SU-DHL-6 (cell line): Measurements from ENCODE around the gene HSPD1.

Source experiments
- H2AFZ ChIP-seq: fragments of 200-600 bp; sonication (generic); 2 replicates; pipeline ENCODE4 v1.6.1; 2014; ENCODE audit warnings: low read depth, mild to moderate bottlenecking, moderate library complexity, mixed read lengths, antibody characterized with exemption, low read length; ENCODE audit not compliant: severe bottlenecking
- H3F3A ChIP-seq: fragments of 200-600 bp; shearing (Covaris generic); 2 replicates; pipeline ENCODE4 v1.6.0; 2016; ENCODE audit warnings: antibody characterized with exemption, mild to moderate bottlenecking; ENCODE audit not compliant: insufficient read depth
- H3K27ac ChIP-seq: fragments of 200-600 bp; sonication (generic); 2 replicates; pipeline ENCODE4 v1.5.1; 2016; ENCODE audit warnings: low read depth, mild to moderate bottlenecking, low read length, moderate library complexity, mixed read lengths
- H3K27me3 ChIP-seq: fragments of 200-600 bp; sonication (generic), shearing (Covaris generic); 2 replicates; pipeline ENCODE4 v1.6.0; 2014; ENCODE audit warnings: mild to moderate bottlenecking, low read length
- H3K36me3 ChIP-seq: fragments of 200-600 bp; sonication (generic); 2 replicates; pipeline ENCODE4 v1.6.1; 2014; ENCODE audit warnings: mild to moderate bottlenecking, low read length, mixed read lengths
- H3K4me2 ChIP-seq: fragments of 300-600, 200-600 bp; shearing (Covaris generic), sonication (generic); 2 replicates; pipeline ENCODE4 v1.6.0; 2014; ENCODE audit warnings: low read length, low read depth, mild to moderate bottlenecking; ENCODE audit not compliant: poor library complexity, severe bottlenecking
- H3K4me3 ChIP-seq: fragments of 200-600 bp; sonication (generic); 2 replicates; pipeline ENCODE4 v1.5.1; 2014; ENCODE audit warnings: antibody characterized with exemption, low read length, mild to moderate bottlenecking, mixed read lengths; ENCODE audit not compliant: insufficient read depth, poor library complexity, severe bottlenecking
- H3K79me2 ChIP-seq: fragments of 200-600 bp; sonication (generic); 2 replicates; pipeline ENCODE4 v1.6.1; 2014; ENCODE audit warnings: mild to moderate bottlenecking, low read length, moderate library complexity; ENCODE audit not compliant: insufficient read depth
- H3K9ac ChIP-seq: fragments of 200-600 bp; sonication (generic); 2 replicates; pipeline ENCODE4 v1.7.0; 2014; ENCODE audit warnings: mild to moderate bottlenecking, low read length
- H3K9me2 ChIP-seq: fragments of 200-600 bp; sonication (generic); replicated peaks from 2 replicates; pipeline ENCODE4 v1.6.1; 2014; ENCODE audit warnings: low read length; ENCODE audit not compliant: insufficient read depth
- H3K9me3 ChIP-seq: fragments of 200-600 bp; sonication (generic); 2 replicates; pipeline ENCODE4 v1.6.1; 2014; ENCODE audit warnings: low read length, mixed read lengths; ENCODE audit not compliant: insufficient read depth
- H4K20me1 ChIP-seq: fragments of 200-600 bp; sonication (generic); 2 replicates; pipeline ENCODE4 v1.6.1; 2014; ENCODE audit warnings: low read depth, mild to moderate bottlenecking, antibody characterized with exemption, low read length, moderate library complexity, mixed read lengths
- EZH2phosphoT487 ChIP-seq: fragments of 200-600 bp; sonication (generic), shearing (Covaris generic); conservative IDR thresholded peaks from 2 replicates; pipeline ENCODE4 v1.6.1; 2018; ENCODE audit warnings: mild to moderate bottlenecking, antibody characterized with exemption, low read length, moderate library complexity, mixed read lengths
- TF ChIP-seq, protein P1 (sequence below): fragments of 200-600 bp; sonication (generic); IDR thresholded peaks from one replicate; pipeline ENCODE4 v1.5.1; 2017; ENCODE audit warnings: antibody characterized with exemption, mild to moderate bottlenecking, low read length, moderate library complexity; ENCODE audit not compliant: insufficient read depth, poor library complexity, severe bottlenecking

Gene HSPD1

DNA sequence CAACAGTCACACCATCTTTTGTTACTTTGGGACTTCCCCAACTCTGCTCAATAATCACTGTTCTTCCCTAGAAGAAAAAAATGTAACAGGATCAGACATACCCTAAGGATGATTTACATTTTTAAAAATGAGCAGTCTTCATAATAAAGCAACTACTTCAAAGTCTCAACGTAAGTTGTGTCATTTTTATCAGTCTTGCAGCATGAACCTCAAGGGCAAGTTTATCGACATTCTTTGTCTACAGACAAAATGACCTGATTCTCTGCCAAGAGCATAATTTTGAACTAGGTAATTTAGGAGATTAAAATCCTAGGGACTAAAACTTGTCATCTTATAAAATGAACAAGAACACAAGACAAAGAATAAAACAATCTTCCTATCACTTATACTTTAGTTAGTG lies 2.3 kb downstream of the HSPD1 start:
- Histone ChIP-seq H2AFZ (no peak overlapping the region), H3K9ac (peak overlapping the region; percentile 99), H3K4me2 (peak overlapping the region; percentile 83), H4K20me1 (peaks cover 42% of the 10 kb centered on the region), H3K4me3 (peak overlapping the region; percentile 91), H3F3A (peaks cover 49% of the 10 kb centered on the region), H3K9me2 (no peaks in the 10 kb centered on the region), H3K27me3 (no peaks in the 10 kb centered on the region), H3K79me2 (peaks cover 87% of the 10 kb centered on the region), H3K9me3 (no peaks in the 10 kb centered on the region), H3K36me3 (peaks cover 61% of the 10 kb centered on the region), H3K27ac (peak overlapping the region; percentile 92; the same call in 1 of the 2 replicates)
- TF ChIP-seq EZH2phosphoT487: no peak
- TF ChIP-seq, protein P1, sequence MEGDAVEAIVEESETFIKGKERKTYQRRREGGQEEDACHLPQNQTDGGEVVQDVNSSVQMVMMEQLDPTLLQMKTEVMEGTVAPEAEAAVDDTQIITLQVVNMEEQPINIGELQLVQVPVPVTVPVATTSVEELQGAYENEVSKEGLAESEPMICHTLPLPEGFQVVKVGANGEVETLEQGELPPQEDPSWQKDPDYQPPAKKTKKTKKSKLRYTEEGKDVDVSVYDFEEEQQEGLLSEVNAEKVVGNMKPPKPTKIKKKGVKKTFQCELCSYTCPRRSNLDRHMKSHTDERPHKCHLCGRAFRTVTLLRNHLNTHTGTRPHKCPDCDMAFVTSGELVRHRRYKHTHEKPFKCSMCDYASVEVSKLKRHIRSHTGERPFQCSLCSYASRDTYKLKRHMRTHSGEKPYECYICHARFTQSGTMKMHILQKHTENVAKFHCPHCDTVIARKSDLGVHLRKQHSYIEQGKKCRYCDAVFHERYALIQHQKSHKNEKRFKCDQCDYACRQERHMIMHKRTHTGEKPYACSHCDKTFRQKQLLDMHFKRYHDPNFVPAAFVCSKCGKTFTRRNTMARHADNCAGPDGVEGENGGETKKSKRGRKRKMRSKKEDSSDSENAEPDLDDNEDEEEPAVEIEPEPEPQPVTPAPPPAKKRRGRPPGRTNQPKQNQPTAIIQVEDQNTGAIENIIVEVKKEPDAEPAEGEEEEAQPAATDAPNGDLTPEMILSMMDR: no peak

DNA sequence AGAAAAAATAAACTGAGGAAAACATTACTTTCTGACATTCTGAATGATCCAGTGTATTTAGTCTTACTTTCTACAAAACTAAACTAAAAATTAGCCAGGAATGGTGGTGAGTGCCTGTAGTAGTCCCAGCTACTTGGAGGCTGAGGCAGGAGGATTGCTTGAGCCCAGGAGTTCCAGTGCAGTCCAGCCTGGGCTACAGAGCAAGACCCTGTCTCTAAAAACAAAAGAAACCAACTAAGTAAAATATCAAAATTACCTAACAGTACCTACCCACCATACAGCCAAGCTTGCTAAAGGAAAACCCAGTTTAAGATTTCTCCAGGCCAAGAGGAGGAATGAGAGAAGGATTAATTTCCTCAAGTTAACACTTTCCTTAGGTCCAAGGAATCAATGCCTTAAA lies 2.9 kb downstream of the HSPD1 start:
- H3K9me3 ChIP-seq: no peaks in the 10 kb centered on the region
- peaks cover 43% of the 10 kb centered on the region for H4K20me1 ChIP-seq
- H3K27ac ChIP-seq: no peak overlapping the region
- peaks cover 65% of the 10 kb centered on the region for H3K36me3 ChIP-seq
- TF ChIP-seq, protein P1: no peak
- no peak for TF ChIP-seq EZH2phosphoT487
- peak overlapping the region; percentile 83 for H3K4me2 ChIP-seq
- H3K4me3 ChIP-seq: peak overlapping the region; percentile 4
- peaks cover 87% of the 10 kb centered on the region for H3K79me2 ChIP-seq
- peaks cover 45% of the 10 kb centered on the region for H3F3A ChIP-seq
- no peak overlapping the region for H2AFZ ChIP-seq
- H3K27me3 ChIP-seq: no peaks in the 10 kb centered on the region
- no peaks in the 10 kb centered on the region for H3K9me2 ChIP-seq
- H3K9ac ChIP-seq: no peak overlapping the region

DNA sequence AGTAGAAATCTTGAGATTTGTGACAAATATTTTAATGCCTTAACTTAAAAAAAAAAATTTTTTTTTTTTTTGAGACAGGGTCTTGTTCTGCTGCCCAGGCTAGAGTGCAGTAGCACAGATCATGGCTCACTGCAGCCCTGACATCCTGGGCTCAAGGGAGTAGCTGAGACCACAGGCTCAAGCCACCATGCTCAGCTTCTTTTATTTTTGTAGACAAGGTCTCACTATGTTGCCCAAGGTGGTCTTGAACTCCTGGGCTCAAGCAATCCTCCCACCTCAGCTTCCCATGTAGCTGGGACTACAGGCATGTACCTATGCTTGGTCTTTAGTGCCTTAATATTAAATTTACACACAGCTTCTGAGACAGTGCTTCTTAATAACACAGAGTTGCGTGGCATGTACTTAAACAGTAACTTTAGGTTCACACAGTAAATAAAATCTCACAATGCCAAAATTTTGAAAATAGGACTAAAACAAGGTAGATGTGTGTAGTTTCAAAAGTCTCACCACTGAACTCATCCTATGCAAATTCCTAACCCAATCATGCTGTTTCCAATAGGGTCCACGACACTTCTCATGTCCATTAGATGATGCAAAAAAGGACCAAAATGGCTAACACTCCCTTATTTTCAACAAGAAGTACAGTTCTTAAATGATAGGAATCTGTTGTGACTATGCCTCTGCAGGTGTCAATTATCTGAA lies 4.1 kb downstream of the HSPD1 start:
- H3K79me2 ChIP-seq: peaks cover 79% of the 10 kb centered on the region
- no peaks in the 10 kb centered on the region for H3K9me2 ChIP-seq
- no peak overlapping the region for H3K9ac ChIP-seq
- peaks cover 74% of the 10 kb centered on the region for H3K36me3 ChIP-seq
- H2AFZ ChIP-seq: no peak overlapping the region
- no peaks in the 10 kb centered on the region for H3K9me3 ChIP-seq
- peaks cover 49% of the 10 kb centered on the region for H3F3A ChIP-seq
- H3K4me3 ChIP-seq: no peak overlapping the region
- peaks cover 48% of the 10 kb centered on the region for H4K20me1 ChIP-seq
- no peak for TF ChIP-seq EZH2phosphoT487
- TF ChIP-seq, protein P1: no peak
- H3K27ac ChIP-seq: no peak overlapping the region
- no peaks in the 10 kb centered on the region for H3K27me3 ChIP-seq
- H3K4me2 ChIP-seq: peak overlapping the region; percentile 83
